Smooth muscle cell (in vitro differentiated cells): ENCODE results near the gene ABCC4. TPM values are rescaled to one million over a fixed set of nuclear protein-coding genes. Genes with fewer than 3 reads are reported as not detected.

ENCODE experiments used
- DNase-seq: peaks from one replicate; lab custom pipeline; 2025; ENCODE audit not compliant: unreplicated experiment; lab: John Stamatoyannopoulos, UW
- H2AFZ ChIP-seq: fragments of 200-600 bp; sonication (generic); 2 replicates; pipeline ENCODE4 v1.6.0; 2016; ENCODE audit warnings: antibody characterized with exemption, low read depth, mild to moderate bottlenecking
- H3F3A ChIP-seq: fragments of 200-600 bp; sonication (generic); 2 replicates; pipeline ENCODE4 v1.6.0; 2017; ENCODE audit warnings: antibody characterized with exemption, low read depth
- H3K27ac ChIP-seq: fragments of 200-600 bp; sonication (generic); 2 replicates; pipeline ENCODE4 v1.5.1; 2016; ENCODE audit warnings: low read depth, mild to moderate bottlenecking
- H3K27me3 ChIP-seq: fragments of 200-600 bp; sonication (generic); 2 replicates; pipeline ENCODE4 v1.6.1; 2016; ENCODE audit warnings: low read depth, mild to moderate bottlenecking
- H3K36me3 ChIP-seq: fragments of 200-600 bp; sonication (generic); 2 replicates; pipeline ENCODE4 v1.5.1; 2016; ENCODE audit warnings: low read depth
- H3K4me1 ChIP-seq: fragments of 200-600 bp; sonication (generic); 2 replicates; pipeline ENCODE4 v1.5.1; 2016; ENCODE audit warnings: low read depth
- H3K4me2 ChIP-seq: fragments of 200-600 bp; sonication (generic); 2 replicates; pipeline ENCODE4 v1.6.0; 2016; ENCODE audit warnings: mild to moderate bottlenecking
- H3K4me3 ChIP-seq: fragments of 200-600 bp; sonication (generic); 2 replicates; pipeline ENCODE4 v1.5.1; 2016; ENCODE audit warnings: mild to moderate bottlenecking
- H3K79me2 ChIP-seq: fragments of 200-600 bp; sonication (generic); 2 replicates; pipeline ENCODE4 v1.6.0; 2016; ENCODE audit warnings: low read depth, mild to moderate bottlenecking
- H3K9ac ChIP-seq: fragments of 200-600 bp; sonication (generic); 2 replicates; pipeline ENCODE4 v1.6.0; 2016; ENCODE audit warnings: low read depth
- H3K9me3 ChIP-seq: fragments of 200-600 bp; sonication (generic); replicated peaks from 2 replicates; pipeline ENCODE4 v1.5.1; 2016; ENCODE audit warnings: low read depth
- H4K20me1 ChIP-seq: fragments of 200-600 bp; sonication (generic); 2 replicates; pipeline ENCODE4 v1.6.0; 2016; ENCODE audit warnings: low read depth
- WGBS: methylation state at CpG from one replicate; pipeline ENCODE4 v1.1.7; 2016; ENCODE audit warnings: low lambda C conversion rate; 5-methylcytosine and 5-hydroxymethylcytosine counted together
- polyA plus RNA-seq: library from polyadenylated mRNA; unstranded; fragments of >200 nt; fragmentation: Nextera tagmentation; extraction: Ambion mirVana; gene quantifications from 2 replicates; pipeline ENCODE4 v1.2.1, GENCODE V29; 2016
- total RNA-seq: library from RNA; depleted of rRNA; stranded (reverse); fragments of >200 nt; gene quantifications from 2 replicates; pipeline ENCODE4 v1.2.3, GENCODE V29; 2014
- TF ChIP-seq, protein P1 (sequence below): fragments of 200-600 bp; sonication (generic); IDR thresholded peaks from 2 replicates; pipeline ENCODE4 v1.5.1; 2017; ENCODE audit warnings: borderline replicate concordance, mild to moderate bottlenecking, antibody characterized with exemption; ENCODE audit not compliant: insufficient read depth, poor library complexity, severe bottlenecking

The ABCC4 gene
- total and polyA plus RNA-seq, 2 experiments from 2014 or later: 11.9 to 37.7 TPM

DNA sequence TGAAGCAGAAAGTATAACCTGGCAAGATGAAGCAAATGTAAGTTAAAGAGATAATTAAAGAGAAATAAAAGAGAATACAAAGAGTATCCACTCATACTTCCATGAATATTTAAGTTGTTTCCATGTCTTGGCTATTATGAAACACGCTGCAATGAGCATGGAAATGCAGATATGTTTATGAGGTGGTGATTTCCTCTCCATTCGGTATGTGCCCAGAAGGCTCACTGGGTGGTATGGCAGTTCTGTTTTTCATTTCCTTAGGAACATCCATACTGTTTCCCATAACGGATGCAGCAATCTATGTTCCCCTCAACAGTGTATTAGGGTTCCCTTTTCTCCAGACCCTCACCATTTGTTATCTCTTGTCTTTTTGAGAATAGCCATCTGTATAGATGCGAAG, 316.3 kb downstream of the ABCC4 start:
- H3K4me1 ChIP-seq: no peaks in the 10 kb centered on the region
- no peak for DNase-seq
- H3K4me2 ChIP-seq: no peak overlapping the region
- no peak overlapping the region for H3K27ac ChIP-seq
- no peak overlapping the region for H2AFZ ChIP-seq
- WGBS: 73% methylated on average over 4 of the region's 4 CpGs
- peaks cover 3% of the 10 kb centered on the region for H3K27me3 ChIP-seq
- H3K4me3 ChIP-seq: no peak overlapping the region
- H3K36me3 ChIP-seq: no peaks in the 10 kb centered on the region
- H3K79me2 ChIP-seq: no peaks in the 10 kb centered on the region
- no peaks in the 10 kb centered on the region for H4K20me1 ChIP-seq
- no peaks in the 10 kb centered on the region for H3F3A ChIP-seq
- H3K9me3 ChIP-seq: no peaks in the 10 kb centered on the region
- TF ChIP-seq, protein P1, sequence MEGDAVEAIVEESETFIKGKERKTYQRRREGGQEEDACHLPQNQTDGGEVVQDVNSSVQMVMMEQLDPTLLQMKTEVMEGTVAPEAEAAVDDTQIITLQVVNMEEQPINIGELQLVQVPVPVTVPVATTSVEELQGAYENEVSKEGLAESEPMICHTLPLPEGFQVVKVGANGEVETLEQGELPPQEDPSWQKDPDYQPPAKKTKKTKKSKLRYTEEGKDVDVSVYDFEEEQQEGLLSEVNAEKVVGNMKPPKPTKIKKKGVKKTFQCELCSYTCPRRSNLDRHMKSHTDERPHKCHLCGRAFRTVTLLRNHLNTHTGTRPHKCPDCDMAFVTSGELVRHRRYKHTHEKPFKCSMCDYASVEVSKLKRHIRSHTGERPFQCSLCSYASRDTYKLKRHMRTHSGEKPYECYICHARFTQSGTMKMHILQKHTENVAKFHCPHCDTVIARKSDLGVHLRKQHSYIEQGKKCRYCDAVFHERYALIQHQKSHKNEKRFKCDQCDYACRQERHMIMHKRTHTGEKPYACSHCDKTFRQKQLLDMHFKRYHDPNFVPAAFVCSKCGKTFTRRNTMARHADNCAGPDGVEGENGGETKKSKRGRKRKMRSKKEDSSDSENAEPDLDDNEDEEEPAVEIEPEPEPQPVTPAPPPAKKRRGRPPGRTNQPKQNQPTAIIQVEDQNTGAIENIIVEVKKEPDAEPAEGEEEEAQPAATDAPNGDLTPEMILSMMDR: no peak
- no peak overlapping the region for H3K9ac ChIP-seq

DNA sequence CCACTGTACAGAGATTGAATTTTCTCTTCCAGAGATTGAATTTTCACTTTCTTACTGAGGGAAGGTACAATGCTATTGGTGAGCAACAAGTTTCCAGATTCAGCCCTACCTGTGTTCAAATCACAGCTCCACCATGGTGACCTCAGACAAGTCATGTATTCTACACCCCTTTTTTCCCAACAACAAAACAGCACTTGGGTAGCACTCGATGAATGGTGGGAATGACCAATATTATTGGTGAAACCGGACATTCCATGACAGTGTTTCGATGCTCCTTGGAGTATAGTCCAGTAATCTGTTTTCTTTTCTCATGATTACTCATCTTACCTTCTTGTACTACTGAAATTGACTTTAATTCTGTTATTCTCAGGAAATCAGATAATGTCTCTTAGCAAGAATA, 322.7 kb downstream of the ABCC4 start:
- Histone ChIP-seq H3K27ac (no peak overlapping the region), H3K9ac (no peak overlapping the region), H4K20me1 (no peaks in the 10 kb centered on the region), H3F3A (no peaks in the 10 kb centered on the region), H3K36me3 (no peaks in the 10 kb centered on the region), H2AFZ (no peak overlapping the region), H3K79me2 (no peaks in the 10 kb centered on the region), H3K4me3 (no peak overlapping the region), H3K27me3 (peaks cover 20% of the 10 kb centered on the region), H3K4me1 (peaks cover 15% of the 10 kb centered on the region), H3K9me3 (no peaks in the 10 kb centered on the region), H3K4me2 (no peak overlapping the region)
- 93% methylated on average over 3 of the region's 3 CpGs for WGBS
- TF ChIP-seq, protein P1: no peak
- no peak for DNase-seq

DNA sequence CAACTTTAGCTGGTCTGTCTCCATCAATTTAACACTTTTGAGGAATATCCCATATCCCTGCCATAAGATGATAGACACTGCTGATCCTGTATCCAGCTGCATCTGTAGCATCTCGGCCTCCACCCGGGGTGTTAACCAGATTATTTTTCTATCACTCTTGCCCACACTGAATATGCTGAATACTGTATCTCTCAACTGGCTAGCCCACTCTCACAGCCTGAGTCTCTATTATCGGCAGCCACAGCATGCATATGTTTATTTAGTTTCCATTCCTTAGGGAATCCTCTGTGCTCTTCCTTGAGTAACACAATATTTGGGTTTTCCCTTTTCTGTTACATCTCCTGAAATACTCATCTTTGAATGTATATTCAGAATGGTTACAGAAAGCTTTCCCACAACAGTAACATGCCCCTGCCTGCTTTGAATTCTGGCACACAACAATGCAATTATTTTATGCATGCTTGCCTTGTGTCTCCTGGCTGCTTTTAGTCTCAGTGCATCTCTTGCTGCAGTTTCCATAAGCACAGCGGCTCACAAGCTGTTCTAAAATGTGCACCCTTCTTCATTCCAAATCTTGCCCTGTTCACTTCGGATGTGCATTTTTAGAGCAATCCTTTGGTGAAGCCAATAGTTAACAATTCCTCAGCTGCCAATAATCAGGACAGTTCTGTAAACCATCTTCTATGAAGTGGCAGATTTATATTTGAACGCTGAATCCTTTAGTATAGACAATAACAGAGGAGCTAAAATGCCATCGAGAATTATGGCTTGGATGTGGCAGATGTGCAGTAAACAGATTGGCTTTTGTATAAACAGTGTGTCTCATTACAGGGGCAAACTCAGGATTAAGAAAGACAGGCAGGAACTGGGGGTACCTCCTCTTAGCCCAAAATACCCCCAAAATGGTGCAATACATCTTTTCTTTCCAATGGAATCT, 327.0 kb downstream of the ABCC4 start:
- Histone ChIP-seq H3K27me3 (peaks cover 56% of the 10 kb centered on the region), H3K9me3 (no peaks in the 10 kb centered on the region), H3K4me3 (no peak overlapping the region), H3K36me3 (no peaks in the 10 kb centered on the region), H3K79me2 (no peaks in the 10 kb centered on the region), H3K9ac (no peak overlapping the region), H3K27ac (no peak overlapping the region), H4K20me1 (no peaks in the 10 kb centered on the region), H3K4me1 (peaks cover 18% of the 10 kb centered on the region), H3F3A (no peaks in the 10 kb centered on the region), H2AFZ (no peak overlapping the region), H3K4me2 (no peak overlapping the region)
- DNase-seq: no peak
- TF ChIP-seq, protein P1: no peak
- WGBS: 87% methylated on average over 7 of the region's 7 CpGs

DNA sequence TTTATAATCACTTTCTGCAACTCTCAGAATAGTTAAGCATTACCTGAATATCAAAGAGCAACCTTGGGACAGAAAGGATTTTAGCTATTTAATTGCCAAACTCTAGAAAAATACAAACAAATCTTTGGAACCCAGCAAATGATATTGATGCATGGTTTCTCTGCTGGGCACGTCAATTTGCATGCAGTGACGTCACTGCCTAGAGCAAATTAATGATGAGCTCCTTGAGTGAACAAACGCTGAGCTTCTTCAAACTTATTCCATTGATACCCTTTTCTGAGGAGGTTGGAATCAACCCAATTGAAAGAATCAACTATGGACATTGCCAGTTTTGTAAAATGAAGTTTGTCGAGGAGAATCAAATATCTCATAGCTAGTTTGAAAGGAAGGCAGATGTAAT, 329.0 kb downstream of the ABCC4 start:
- Histone ChIP-seq H2AFZ (no peak overlapping the region), H4K20me1 (no peaks in the 10 kb centered on the region)
- WGBS: 59% methylated on average over 4 of the region's 4 CpGs

More for the DNA sequence above, 329.0 kb downstream of the ABCC4 start:
- H3K4me3 ChIP-seq: no peak overlapping the region
- no peak overlapping the region for H3K4me2 ChIP-seq
- no peaks in the 10 kb centered on the region for H3K79me2 ChIP-seq
- H3K9ac ChIP-seq: no peak overlapping the region
- no peaks in the 10 kb centered on the region for H3K9me3 ChIP-seq
- H3K4me1 ChIP-seq: peaks cover 26% of the 10 kb centered on the region
- TF ChIP-seq, protein P1: no peak
- no peak for DNase-seq
- H3K27me3 ChIP-seq: peaks cover 65% of the 10 kb centered on the region
- H3K36me3 ChIP-seq: no peaks in the 10 kb centered on the region
- H3F3A ChIP-seq: no peaks in the 10 kb centered on the region
- no peak overlapping the region for H3K27ac ChIP-seq
